H1 (cell line): ENCODE data around the gene ARL14. TPM values are rescaled to one million over a fixed set of nuclear protein-coding genes. Genes with fewer than 3 reads are reported as not detected.

Experiments used
- HDAC2 ChIP-seq, 2 experiments: fragments of 300-600 bp in 1 of 2; sonication (generic) in 1 of 2; IDR thresholded peaks; 2 replicates each; pipeline ENCODE4 v1.6.1; 2011 to 2012; ENCODE audit warnings: low read depth in 2 of 2, low read length in 2 of 2, mild to moderate bottlenecking in 2 of 2, moderate library complexity in 2 of 2, borderline replicate concordance in 1 of 2, inconsistent platforms in 1 of 2
- PHF8 ChIP-seq: fragments of 200-600 bp; sonication (generic); conservative IDR thresholded peaks from 2 replicates; pipeline ENCODE4 v1.7.1; 2012; ENCODE audit warnings: low read depth, mild to moderate bottlenecking, inconsistent platforms, low read length, moderate library complexity
- polyA plus RNA-seq, 7 experiments: library from polyadenylated mRNA; depleted of rRNA in 3 of 7; stranded (reverse) in 5 of 7; unstranded in 2 of 7; fragments of >200 nt in 5 of 7; fragments of 200-250 nt in 2 of 7; gene quantifications; 1 replicate in 5 of 7; 2 replicates in 1 of 7; 4 replicates in 1 of 7; pipeline versions ENCODE4 v1.2.1 to v1.2.3, GENCODE V29; 2011 to 2013; ENCODE audit warnings: missing spikeins in 2 of 7, mixed read lengths in 2 of 7
- total RNA-seq: library from RNA; stranded (reverse); fragmentation: NEBNext Ultra II Directional; extraction: Animal tissue kit (Norgen Biotek cat#: 25700); gene quantifications from 2 replicates; pipeline ENCODE4 v1.2.1, GENCODE V29; 2021

The ARL14 gene
- total and polyA plus RNA-seq, 2 of the 8 experiments (the other 6 are each of a cell fraction or from before 2014, with no cell fraction given) = not detected

GRCh38 chr3:160644491-160644890, 32.5 kb upstream of the ARL14 start (continued):
- TF ChIP-seq HDAC2 (IDR thresholded peaks at IDR 0.05; ENCODE audit: borderline replicate concordance in 1 of 2, low read depth in 2 of 2, low read length in 2 of 2) (no peak), PHF8 (no peak)
